ENCODE data around the gene SRBD1.

Gene SRBD1

GRCh38 chr2:45646289-45646688 is 35.2 kb upstream of the SRBD1 start:
- no peak for DNase-seq (ENCODE audit: low read depth)
- TF ChIP-seq CTCF (IDR thresholded peaks at IDR 0.05; ENCODE audit: low read depth, low read length, missing control alignments): no peak
- H3K4me3 ChIP-seq (ENCODE audit: low read depth, low read length): no peak overlapping the region
- in situ Hi-C loops (cut with HindIII; ENCODE audit: low sequenced_read_pairs): loop anchor here (5.0 to 25.0 kb wide), 3 partner anchors 101 to 716 kb away; no protein-coding TSS in a partner anchor

DNA sequence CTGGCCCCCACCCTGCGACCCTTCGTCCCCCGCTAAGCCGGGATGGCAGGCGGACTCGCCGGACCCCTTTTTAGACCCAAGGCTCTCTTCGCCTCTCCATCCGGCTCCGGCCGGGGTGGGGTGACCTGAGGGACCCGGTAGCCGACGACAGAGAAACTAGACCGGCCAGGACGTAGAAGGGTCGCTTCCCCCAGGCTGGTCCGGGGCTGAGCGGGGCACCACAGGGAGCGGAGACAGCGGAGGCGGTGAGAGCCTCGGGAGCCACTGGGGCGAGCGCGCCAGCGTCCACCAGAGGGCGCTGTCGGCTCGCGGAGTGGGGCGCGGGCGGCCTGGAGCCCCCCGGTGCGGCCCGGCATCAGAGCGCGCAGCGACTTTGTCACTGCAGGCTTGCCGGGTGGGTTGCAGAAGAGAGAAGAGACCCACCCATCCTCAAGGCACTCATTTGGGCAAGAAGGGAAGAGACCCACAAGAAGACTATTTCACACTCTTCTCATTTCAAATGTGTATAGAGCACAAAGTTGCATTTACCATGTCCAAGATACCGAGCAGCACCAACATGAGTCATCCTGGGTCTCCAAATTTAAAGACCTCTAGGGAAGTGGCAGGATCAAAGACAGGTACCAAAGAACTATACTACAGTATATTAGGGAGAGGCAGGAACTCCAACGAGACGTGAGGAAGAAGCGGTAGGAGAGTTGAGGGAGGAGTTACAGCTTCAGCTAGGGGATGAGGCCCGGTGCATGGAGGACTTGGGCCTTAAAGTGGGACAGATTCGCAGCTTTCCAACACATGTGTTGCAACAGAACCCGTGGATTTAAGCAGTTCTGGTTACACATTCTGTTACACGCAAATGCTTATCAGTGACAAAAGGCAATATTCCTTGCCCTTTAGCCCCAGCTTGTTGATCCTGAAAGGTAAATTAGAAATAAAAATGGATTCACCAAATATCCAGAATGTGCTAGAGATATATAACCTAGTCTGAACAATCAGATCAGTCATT is 32.8 kb upstream of the SRBD1 start:
- in situ Hi-C loops (cut with HindIII; ENCODE audit: low sequenced_read_pairs): loop anchor here (25.0 kb wide), 1 partner anchor 718 kb away; no protein-coding TSS in a partner anchor
- TF ChIP-seq CTCF (IDR thresholded peaks at IDR 0.05; ENCODE audit: low read depth, low read length, missing control alignments): peak; percentile 86
- H3K4me3 ChIP-seq (ENCODE audit: low read depth, low read length): peak overlapping the region; percentile 57
- no peak for DNase-seq (ENCODE audit: low read depth)

DNA sequence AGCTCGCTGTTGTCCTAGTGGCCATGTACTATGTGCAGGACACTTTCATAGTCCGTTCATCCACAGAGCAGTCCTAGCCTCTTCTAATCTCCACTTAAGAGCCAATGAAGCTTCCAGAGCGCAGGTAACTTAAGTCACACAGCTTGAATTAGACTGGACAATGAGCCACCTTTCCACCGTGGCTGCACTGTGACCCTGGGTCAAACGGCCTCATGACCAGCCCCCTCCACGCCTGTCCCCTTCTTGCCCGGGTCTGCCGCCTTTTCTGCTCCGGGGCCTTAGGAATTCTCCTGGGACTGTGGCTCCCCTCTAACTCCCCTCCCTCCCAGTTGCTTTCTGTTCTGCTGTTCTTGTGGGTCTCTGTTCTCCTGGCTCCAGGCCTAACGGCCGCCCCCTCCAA is 32.0 kb upstream of the SRBD1 start:
- peak overlapping the region; percentile 57 for H3K4me3 ChIP-seq (ENCODE audit: low read depth, low read length)
- no peak for DNase-seq (ENCODE audit: low read depth)

DNA sequence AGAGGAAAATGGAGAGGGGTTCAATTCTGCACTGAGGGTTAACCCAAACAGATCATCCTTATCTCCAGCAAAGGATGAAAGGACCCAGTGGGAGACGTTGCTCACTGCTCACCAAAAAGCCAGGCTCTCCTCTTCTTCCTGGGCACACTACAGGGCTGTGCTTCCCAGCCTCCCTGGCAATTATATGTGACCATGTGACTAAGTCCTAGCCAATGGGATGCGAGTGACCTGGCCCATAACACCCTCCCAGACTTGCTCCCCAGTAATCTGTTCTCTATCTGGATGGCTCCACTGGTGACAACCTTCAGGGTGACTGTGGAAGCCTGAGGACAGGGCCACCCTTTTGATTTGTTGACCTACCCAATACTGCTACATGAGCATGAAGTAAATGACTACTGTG is 29.5 kb upstream of the SRBD1 start:
- TF ChIP-seq CTCF (IDR thresholded peaks at IDR 0.05; ENCODE audit: low read depth, low read length, missing control alignments): no peak
- DNase-seq (ENCODE audit: low read depth): no peak
- no peak overlapping the region for H3K4me3 ChIP-seq (ENCODE audit: low read depth, low read length)
- in situ Hi-C loops (cut with HindIII; ENCODE audit: low sequenced_read_pairs): loop anchor here (25.0 kb wide), 1 partner anchor 722 kb away; no protein-coding TSS in a partner anchor

More for the DNA sequence above, 32.0 kb upstream of the SRBD1 start:
- no peak for TF ChIP-seq CTCF (IDR thresholded peaks at IDR 0.05; ENCODE audit: low read depth, low read length, missing control alignments)
- in situ Hi-C loops (cut with HindIII; ENCODE audit: low sequenced_read_pairs): loop anchor here (25.0 kb wide), 1 partner anchor 719 kb away; no protein-coding TSS in a partner anchor

DNA sequence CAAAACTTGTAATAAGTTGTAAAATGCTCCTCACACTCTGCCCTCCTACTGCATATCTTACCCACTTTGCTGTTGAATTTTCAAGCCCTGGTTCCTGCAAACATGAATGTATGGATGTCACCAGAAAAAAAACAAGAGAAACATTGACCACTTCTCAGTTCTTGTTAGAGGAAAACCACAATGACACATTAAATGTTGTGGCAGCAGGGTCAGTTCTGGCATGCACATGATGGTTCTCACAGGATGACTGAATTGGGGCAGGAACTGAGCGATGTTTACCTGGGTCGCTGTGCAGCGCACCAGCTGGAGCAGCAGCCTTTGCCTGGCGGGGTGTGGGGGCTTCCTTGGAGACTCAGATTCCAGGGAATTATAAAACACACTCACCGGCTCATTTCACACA is 26.4 kb upstream of the SRBD1 start:
- H3K4me3 ChIP-seq (ENCODE audit: low read depth, low read length): no peak overlapping the region
- in situ Hi-C loops (cut with HindIII; ENCODE audit: low sequenced_read_pairs): loop anchor here (25.0 kb wide), 1 partner anchor 725 kb away; no protein-coding TSS in a partner anchor
- no peak for TF ChIP-seq CTCF (IDR thresholded peaks at IDR 0.05; ENCODE audit: low read depth, low read length, missing control alignments)
- DNase-seq (ENCODE audit: low read depth): peak; percentile 39

- TF ChIP-seq CTCF (IDR thresholded peaks at IDR 0.05; ENCODE audit: low read depth, low read length, missing control alignments): no peak
- in situ Hi-C loops (cut with HindIII; ENCODE audit: low sequenced_read_pairs): loop anchor here (25.0 kb wide), 1 partner anchor 726 kb away; no protein-coding TSS in a partner anchor
- no peak for DNase-seq (ENCODE audit: low read depth)
- no peak overlapping the region for H3K4me3 ChIP-seq (ENCODE audit: low read depth, low read length)
Observed at GRCh38 chr2:45636008-45636407, 24.9 kb upstream of the SRBD1 start.

All from astrocyte of the cerebellum (primary cell).